WTC11 (cell line): ENCODE results near the gene MAB21L3. TPM values are rescaled to one million over a fixed set of nuclear protein-coding genes. Genes with fewer than 3 reads are reported as not detected.

Source experiments
- ATAC-seq: fragments of 200-7000 bp; cut with Tn5 transposase; 2 replicates; pipeline ENCODE4 v1.10.0; 2021; ENCODE audit warnings: mild to moderate bottlenecking, moderate library complexity
- CTCF ChIA-PET: fragments of 300-600 bp; sonication (Branson Sonifier 250); formaldehyde crosslinking; loops from one replicate; lab custom pipeline; 2021; ENCODE audit warnings: antibody characterized with exemption; lab: Charles Lee
- POLR2A ChIA-PET: fragments of 350-600 bp; sonication (Branson Sonifier 250); formaldehyde crosslinking; loops from one replicate; lab custom pipeline; 2021; ENCODE audit warnings: antibody characterized with exemption; lab: Charles Lee
- DNase-seq: peaks from one replicate; pipeline ENCODE4 v3.0.0; 2021; ENCODE audit warnings: low spot score
- H3K27ac Mint-ChIP-seq: 2 replicates; pipeline ENCODE4 v1.8.0; 2021; ENCODE audit warnings: mixed read lengths
- H3K27me3 Mint-ChIP-seq: 2 replicates; pipeline ENCODE4 v1.8.0; 2021; ENCODE audit warnings: low read depth, mild to moderate bottlenecking, moderate library complexity, mixed read lengths
- H3K36me3 Mint-ChIP-seq: 2 replicates; pipeline ENCODE4 v1.8.0; 2021; ENCODE audit warnings: mixed read lengths
- H3K4me1 Mint-ChIP-seq: 2 replicates; pipeline ENCODE4 v1.8.0; 2022; ENCODE audit warnings: mixed read lengths
- H3K4me3 Mint-ChIP-seq: 2 replicates; pipeline ENCODE4 v1.8.0; 2021; ENCODE audit warnings: mild to moderate bottlenecking, moderate library complexity, mixed read lengths
- H3K9me3 Mint-ChIP-seq: 2 replicates; pipeline ENCODE4 v1.8.0; 2021; ENCODE audit warnings: mixed read lengths
- CREM ChIP-seq: sonication (generic); formaldehyde crosslinking; IDR thresholded peaks from 2 replicates; pipeline ENCODE4 v1.8.1; 2022; ENCODE audit warnings: mild to moderate bottlenecking, missing genetic modification reagents, moderate library complexity
- EMX1 ChIP-seq: fragments of 250-450 bp; sonication (Bioruptor Pico); IDR thresholded peaks from 2 replicates; pipeline ENCODE4 v1.8.0; 2021; ENCODE audit warnings: mild to moderate bottlenecking
- ESRRA ChIP-seq: sonication (generic); formaldehyde crosslinking; IDR thresholded peaks from 2 replicates; pipeline ENCODE4 v1.8.1; 2022; ENCODE audit warnings: mild to moderate bottlenecking, missing genetic modification reagents, borderline replicate concordance
- FOXK1 ChIP-seq: sonication (generic); formaldehyde crosslinking; IDR thresholded peaks from 2 replicates; pipeline ENCODE4 v1.8.0; 2022; ENCODE audit warnings: mild to moderate bottlenecking, moderate library complexity, missing genetic modification reagents
- GABPB1 ChIP-seq: sonication (generic); formaldehyde crosslinking; IDR thresholded peaks from 2 replicates; pipeline ENCODE4 v1.8.1; 2023; ENCODE audit warnings: mild to moderate bottlenecking, missing genetic modification reagents
- MXD4 ChIP-seq: fragments of 250-450 bp; sonication (Bioruptor Pico); IDR thresholded peaks from 2 replicates; pipeline ENCODE4 v1.8.0; 2021; ENCODE audit warnings: mild to moderate bottlenecking, moderate library complexity, borderline replicate concordance
- NFATC4 ChIP-seq: fragments of 250-450 bp; sonication (Bioruptor Pico); IDR thresholded peaks from 2 replicates; pipeline ENCODE4 v1.9.0; 2021; ENCODE audit warnings: mild to moderate bottlenecking
- NFE2L1 ChIP-seq: sonication (generic); formaldehyde crosslinking; IDR thresholded peaks from 2 replicates; pipeline ENCODE4 v1.8.1; 2023; ENCODE audit warnings: missing genetic modification reagents
- TCF7 ChIP-seq: sonication (generic); formaldehyde crosslinking; IDR thresholded peaks from 2 replicates; pipeline ENCODE4 v1.8.0; 2022; ENCODE audit warnings: mild to moderate bottlenecking, low read depth, missing genetic modification reagents, moderate library complexity
- ZNF219 ChIP-seq: sonication (generic); formaldehyde crosslinking; IDR thresholded peaks from 2 replicates; pipeline ENCODE4 v1.8.0; 2023; ENCODE audit warnings: missing genetic modification reagents, mild to moderate bottlenecking, borderline replicate concordance
- ZNF232 ChIP-seq: sonication (generic); formaldehyde crosslinking; IDR thresholded peaks from 2 replicates; pipeline ENCODE4 v1.8.0; 2022; ENCODE audit warnings: mild to moderate bottlenecking, missing genetic modification reagents
- ZNF423 ChIP-seq: fragments of 250-450 bp; sonication (Bioruptor Pico); IDR thresholded peaks from 2 replicates; pipeline ENCODE4 v2.1.2; 2022; ENCODE audit warnings: mild to moderate bottlenecking, moderate library complexity
- total RNA-seq: library from RNA; stranded (reverse); gene quantifications from 3 replicates; pipeline ENCODE4 v1.2.3, GENCODE V29; 2021
- TF ChIP-seq, protein P1 (sequence below): sonication (generic); formaldehyde crosslinking; IDR thresholded peaks from 2 replicates; pipeline ENCODE4 v1.8.1; 2023; ENCODE audit warnings: mild to moderate bottlenecking, missing genetic modification reagents, borderline replicate concordance
- TF ChIP-seq, protein P2 (sequence below): fragments of 250-450 bp; sonication (Bioruptor Pico); IDR thresholded peaks from 2 replicates; pipeline ENCODE4 v1.9.0; 2021; ENCODE audit warnings: mild to moderate bottlenecking
- TF ChIP-seq, protein P3 (sequence below): sonication (generic); formaldehyde crosslinking; IDR thresholded peaks from 2 replicates; pipeline ENCODE4 v1.8.1; 2022; ENCODE audit warnings: mild to moderate bottlenecking, missing genetic modification reagents, moderate library complexity, borderline replicate concordance
- TF ChIP-seq, protein P4 (sequence below): sonication (generic); formaldehyde crosslinking; IDR thresholded peaks from 2 replicates; pipeline ENCODE4 v1.8.0; 2022; ENCODE audit warnings: mild to moderate bottlenecking, missing genetic modification reagents
- TF ChIP-seq, protein P5 (sequence below): sonication (generic); formaldehyde crosslinking; IDR thresholded peaks from 2 replicates; pipeline ENCODE4 v1.8.1; 2022; ENCODE audit warnings: low read depth, missing genetic modification reagents, borderline replicate concordance
- TF ChIP-seq, protein P6 (sequence below): fragments of 250-450 bp; sonication (Bioruptor Pico); IDR thresholded peaks from 2 replicates; pipeline ENCODE4 v1.9.0; 2021; ENCODE audit warnings: moderate library complexity, mild to moderate bottlenecking, inconsistent platforms, borderline replicate concordance
- TF ChIP-seq, protein P7 (sequence below): sonication (generic); formaldehyde crosslinking; IDR thresholded peaks from 2 replicates; pipeline ENCODE4 v1.8.0; 2022; ENCODE audit warnings: missing genetic modification reagents

Gene MAB21L3
- total RNA-seq, 1 experiment from 2014 or later = not detected

DNA sequence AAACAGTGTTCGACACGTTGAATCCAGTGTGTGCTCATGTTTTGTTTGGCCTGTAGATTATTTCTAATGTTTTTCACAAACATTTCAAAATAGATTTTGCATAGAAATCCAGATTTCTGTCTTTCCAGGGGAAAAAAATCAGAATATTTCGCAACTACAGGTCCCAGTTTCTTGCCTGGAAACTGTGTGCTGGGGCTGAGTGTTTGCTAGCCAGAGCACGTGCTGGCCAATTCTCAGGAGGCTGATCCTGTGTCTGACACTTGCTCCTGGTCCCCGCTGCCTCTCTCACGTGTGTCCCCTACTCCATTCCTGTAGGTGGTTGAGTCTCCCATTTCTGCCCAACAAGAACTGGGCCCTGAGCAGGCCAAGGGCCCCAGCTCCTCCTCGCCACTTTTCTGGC, 2.4 kb downstream of the MAB21L3 start (continued):
- TF ChIP-seq, protein P1, sequence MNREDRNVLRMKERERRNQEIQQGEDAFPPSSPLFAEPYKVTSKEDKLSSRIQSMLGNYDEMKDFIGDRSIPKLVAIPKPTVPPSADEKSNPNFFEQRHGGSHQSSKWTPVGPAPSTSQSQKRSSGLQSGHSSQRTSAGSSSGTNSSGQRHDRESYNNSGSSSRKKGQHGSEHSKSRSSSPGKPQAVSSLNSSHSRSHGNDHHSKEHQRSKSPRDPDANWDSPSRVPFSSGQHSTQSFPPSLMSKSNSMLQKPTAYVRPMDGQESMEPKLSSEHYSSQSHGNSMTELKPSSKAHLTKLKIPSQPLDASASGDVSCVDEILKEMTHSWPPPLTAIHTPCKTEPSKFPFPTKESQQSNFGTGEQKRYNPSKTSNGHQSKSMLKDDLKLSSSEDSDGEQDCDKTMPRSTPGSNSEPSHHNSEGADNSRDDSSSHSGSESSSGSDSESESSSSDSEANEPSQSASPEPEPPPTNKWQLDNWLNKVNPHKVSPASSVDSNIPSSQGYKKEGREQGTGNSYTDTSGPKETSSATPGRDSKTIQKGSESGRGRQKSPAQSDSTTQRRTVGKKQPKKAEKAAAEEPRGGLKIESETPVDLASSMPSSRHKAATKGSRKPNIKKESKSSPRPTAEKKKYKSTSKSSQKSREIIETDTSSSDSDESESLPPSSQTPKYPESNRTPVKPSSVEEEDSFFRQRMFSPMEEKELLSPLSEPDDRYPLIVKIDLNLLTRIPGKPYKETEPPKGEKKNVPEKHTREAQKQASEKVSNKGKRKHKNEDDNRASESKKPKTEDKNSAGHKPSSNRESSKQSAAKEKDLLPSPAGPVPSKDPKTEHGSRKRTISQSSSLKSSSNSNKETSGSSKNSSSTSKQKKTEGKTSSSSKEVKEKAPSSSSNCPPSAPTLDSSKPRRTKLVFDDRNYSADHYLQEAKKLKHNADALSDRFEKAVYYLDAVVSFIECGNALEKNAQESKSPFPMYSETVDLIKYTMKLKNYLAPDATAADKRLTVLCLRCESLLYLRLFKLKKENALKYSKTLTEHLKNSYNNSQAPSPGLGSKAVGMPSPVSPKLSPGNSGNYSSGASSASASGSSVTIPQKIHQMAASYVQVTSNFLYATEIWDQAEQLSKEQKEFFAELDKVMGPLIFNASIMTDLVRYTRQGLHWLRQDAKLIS (CRISPR knock-in tag) = no peak
- TF ChIP-seq, protein P2, sequence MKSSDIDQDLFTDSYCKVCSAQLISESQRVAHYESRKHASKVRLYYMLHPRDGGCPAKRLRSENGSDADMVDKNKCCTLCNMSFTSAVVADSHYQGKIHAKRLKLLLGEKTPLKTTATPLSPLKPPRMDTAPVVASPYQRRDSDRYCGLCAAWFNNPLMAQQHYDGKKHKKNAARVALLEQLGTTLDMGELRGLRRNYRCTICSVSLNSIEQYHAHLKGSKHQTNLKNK (CRISPR knock-in tag) = no peak
- TF ChIP-seq, protein P3, sequence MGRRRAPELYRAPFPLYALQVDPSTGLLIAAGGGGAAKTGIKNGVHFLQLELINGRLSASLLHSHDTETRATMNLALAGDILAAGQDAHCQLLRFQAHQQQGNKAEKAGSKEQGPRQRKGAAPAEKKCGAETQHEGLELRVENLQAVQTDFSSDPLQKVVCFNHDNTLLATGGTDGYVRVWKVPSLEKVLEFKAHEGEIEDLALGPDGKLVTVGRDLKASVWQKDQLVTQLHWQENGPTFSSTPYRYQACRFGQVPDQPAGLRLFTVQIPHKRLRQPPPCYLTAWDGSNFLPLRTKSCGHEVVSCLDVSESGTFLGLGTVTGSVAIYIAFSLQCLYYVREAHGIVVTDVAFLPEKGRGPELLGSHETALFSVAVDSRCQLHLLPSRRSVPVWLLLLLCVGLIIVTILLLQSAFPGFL (CRISPR knock-in tag) = no peak
- TF ChIP-seq ZNF423 (CRISPR knock-in tag) (no peak), ZNF219 (CRISPR knock-in tag) (no peak), CREM (CRISPR knock-in tag) (no peak), ZNF232 (CRISPR knock-in tag) (no peak), MXD4 (CRISPR knock-in tag) (no peak)
- TF ChIP-seq, protein P4, sequence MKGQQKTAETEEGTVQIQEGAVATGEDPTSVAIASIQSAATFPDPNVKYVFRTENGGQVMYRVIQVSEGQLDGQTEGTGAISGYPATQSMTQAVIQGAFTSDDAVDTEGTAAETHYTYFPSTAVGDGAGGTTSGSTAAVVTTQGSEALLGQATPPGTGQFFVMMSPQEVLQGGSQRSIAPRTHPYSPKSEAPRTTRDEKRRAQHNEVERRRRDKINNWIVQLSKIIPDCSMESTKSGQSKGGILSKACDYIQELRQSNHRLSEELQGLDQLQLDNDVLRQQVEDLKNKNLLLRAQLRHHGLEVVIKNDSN (CRISPR knock-in tag) = no peak

DNA sequence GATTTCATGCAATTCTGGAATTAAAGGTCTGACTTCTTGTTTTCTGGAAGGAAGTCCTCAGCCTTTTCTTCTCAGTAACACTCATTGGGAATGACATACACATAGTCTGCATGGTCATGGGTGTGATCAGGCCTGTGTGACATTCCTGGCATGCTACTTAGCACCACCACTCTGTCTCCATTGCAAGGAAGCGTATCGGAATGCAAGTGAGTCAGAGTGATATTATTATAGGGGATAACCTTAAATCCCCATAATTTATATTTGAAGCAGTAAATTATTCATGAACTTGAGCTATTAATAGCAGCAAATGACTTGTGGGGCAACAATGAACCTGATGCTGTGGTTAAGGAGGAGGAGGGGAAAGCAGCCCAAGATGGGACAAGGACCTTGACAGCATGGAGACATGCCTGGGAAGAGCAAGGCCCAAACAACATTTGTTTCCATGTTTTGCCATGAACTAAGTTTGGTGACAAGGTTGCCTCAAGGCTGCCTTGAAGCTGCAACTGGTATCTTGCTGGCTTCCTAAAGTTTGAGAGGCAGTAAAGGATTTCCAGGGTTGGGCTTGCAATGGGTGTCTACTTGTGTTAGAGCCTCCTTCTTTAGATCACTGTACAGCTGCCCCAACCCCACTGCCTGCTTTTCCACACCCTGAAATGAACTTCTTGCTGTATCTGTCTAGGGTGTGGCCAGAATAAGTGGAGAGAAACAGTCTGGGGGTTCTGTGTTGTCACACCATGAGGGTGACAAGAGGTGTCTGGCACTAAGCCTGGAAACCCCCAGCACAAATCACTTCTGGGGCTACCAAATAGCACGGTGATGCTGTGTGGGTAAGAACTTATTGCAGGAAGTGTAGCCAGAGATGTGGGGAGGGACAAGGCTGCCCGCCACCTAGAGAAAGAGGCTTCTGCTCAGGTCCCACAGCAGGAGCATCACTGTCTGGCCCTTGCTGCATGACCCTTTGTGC, 4.6 kb downstream of the MAB21L3 start:
- no peaks in the 10 kb centered on the region for H3K36me3 Mint-ChIP-seq
- ATAC-seq = no peak
- H3K9me3 Mint-ChIP-seq = no peaks in the 10 kb centered on the region
- no peak for DNase-seq
- ChIA-PET CTCF (no interaction called here), POLR2A (no interaction called here)
- no peak overlapping the region for H3K4me3 Mint-ChIP-seq
- H3K27me3 Mint-ChIP-seq = no peaks in the 10 kb centered on the region
- H3K4me1 Mint-ChIP-seq = peaks cover 5% of the 10 kb centered on the region; the same call in 1 of the 2 replicates
- no peak for TF ChIP-seq ESRRA
- TF ChIP-seq TCF7 (CRISPR knock-in tag) = no peak
- no peak for TF ChIP-seq CREM (CRISPR knock-in tag)
- no peak for TF ChIP-seq FOXK1
- TF ChIP-seq GABPB1 (CRISPR knock-in tag) = no peak
- TF ChIP-seq, protein P5, sequence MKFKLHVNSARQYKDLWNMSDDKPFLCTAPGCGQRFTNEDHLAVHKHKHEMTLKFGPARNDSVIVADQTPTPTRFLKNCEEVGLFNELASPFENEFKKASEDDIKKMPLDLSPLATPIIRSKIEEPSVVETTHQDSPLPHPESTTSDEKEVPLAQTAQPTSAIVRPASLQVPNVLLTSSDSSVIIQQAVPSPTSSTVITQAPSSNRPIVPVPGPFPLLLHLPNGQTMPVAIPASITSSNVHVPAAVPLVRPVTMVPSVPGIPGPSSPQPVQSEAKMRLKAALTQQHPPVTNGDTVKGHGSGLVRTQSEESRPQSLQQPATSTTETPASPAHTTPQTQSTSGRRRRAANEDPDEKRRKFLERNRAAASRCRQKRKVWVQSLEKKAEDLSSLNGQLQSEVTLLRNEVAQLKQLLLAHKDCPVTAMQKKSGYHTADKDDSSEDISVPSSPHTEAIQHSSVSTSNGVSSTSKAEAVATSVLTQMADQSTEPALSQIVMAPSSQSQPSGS (CRISPR knock-in tag) = no peak
- TF ChIP-seq NFE2L1 = no peak
- no peak overlapping the region for H3K27ac Mint-ChIP-seq

DNA sequence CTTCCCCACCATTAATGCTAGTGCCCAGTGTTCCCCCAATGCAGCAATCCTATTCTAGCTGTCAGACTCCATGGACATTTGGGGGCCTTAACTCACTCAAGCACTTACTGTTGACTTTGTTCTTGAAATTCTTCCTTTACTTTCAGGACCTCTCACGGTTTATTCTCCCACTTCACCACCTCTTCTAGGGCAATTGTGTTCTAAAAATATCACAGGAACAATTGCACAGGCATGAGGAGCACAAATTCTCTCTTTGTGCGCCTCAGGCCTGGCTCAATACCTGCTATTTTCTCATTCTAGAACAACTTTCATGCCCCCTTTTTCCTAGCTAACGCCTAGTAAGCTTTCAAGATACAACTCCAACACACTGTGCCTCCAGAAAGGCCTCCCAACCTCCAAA, 7.3 kb downstream of the MAB21L3 start:
- Mint-ChIP-seq H3K9me3 (no peaks in the 10 kb centered on the region), H3K36me3 (no peaks in the 10 kb centered on the region), H3K27ac (no peak overlapping the region), H3K27me3 (no peaks in the 10 kb centered on the region), H3K4me3 (no peak overlapping the region), H3K4me1 (no peaks in the 10 kb centered on the region)
- ATAC-seq = no peak
- ChIA-PET POLR2A (no interaction called here), CTCF (no interaction called here)
- DNase-seq = no peak
- TF ChIP-seq NFATC4 (CRISPR knock-in tag) = no peak
- TF ChIP-seq, protein P6, sequence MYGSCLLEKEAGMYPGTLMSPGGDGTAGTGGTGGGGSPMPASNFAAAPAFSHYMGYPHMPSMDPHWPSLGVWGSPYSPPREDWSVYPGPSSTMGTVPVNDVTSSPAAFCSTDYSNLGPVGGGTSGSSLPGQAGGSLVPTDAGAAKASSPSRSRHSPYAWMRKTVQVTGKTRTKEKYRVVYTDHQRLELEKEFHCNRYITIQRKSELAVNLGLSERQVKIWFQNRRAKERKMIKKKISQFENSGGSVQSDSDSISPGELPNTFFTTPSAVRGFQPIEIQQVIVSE (CRISPR knock-in tag) = no peak
- no peak for TF ChIP-seq EMX1 (CRISPR knock-in tag)
- TF ChIP-seq GABPB1 (CRISPR knock-in tag) = no peak
- TF ChIP-seq, protein P7, sequence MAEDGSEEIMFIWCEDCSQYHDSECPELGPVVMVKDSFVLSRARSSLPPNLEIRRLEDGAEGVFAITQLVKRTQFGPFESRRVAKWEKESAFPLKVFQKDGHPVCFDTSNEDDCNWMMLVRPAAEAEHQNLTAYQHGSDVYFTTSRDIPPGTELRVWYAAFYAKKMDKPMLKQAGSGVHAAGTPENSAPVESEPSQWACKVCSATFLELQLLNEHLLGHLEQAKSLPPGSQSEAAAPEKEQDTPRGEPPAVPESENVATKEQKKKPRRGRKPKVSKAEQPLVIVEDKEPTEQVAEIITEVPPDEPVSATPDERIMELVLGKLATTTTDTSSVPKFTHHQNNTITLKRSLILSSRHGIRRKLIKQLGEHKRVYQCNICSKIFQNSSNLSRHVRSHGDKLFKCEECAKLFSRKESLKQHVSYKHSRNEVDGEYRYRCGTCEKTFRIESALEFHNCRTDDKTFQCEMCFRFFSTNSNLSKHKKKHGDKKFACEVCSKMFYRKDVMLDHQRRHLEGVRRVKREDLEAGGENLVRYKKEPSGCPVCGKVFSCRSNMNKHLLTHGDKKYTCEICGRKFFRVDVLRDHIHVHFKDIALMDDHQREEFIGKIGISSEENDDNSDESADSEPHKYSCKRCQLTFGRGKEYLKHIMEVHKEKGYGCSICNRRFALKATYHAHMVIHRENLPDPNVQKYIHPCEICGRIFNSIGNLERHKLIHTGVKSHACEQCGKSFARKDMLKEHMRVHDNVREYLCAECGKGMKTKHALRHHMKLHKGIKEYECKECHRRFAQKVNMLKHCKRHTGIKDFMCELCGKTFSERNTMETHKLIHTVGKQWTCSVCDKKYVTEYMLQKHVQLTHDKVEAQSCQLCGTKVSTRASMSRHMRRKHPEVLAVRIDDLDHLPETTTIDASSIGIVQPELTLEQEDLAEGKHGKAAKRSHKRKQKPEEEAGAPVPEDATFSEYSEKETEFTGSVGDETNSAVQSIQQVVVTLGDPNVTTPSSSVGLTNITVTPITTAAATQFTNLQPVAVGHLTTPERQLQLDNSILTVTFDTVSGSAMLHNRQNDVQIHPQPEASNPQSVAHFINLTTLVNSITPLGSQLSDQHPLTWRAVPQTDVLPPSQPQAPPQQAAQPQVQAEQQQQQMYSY (CRISPR knock-in tag) = no peak
